Endothelial cell (in vitro differentiated cells): ENCODE data around the gene CKS1B. TPM values are rescaled to one million over a fixed set of nuclear protein-coding genes. Genes with fewer than 3 reads are reported as not detected.

Source experiments
- DNase-seq: peaks from one replicate; pipeline ENCODE4 v3.0.0; 2021; ENCODE audit warnings: low spot score
- H3K27ac Mint-ChIP-seq: one replicate; pipeline ENCODE4 v1.8.0; 2021; ENCODE audit warnings: mixed read lengths, inconsistent platforms; ENCODE audit not compliant: unreplicated experiment
- H3K27me3 Mint-ChIP-seq: one replicate; pipeline ENCODE4 v1.8.0; 2021; ENCODE audit warnings: mild to moderate bottlenecking, moderate library complexity, mixed read lengths, inconsistent platforms; ENCODE audit not compliant: unreplicated experiment
- H3K36me3 Mint-ChIP-seq: one replicate; pipeline ENCODE4 v1.8.0; 2021; ENCODE audit warnings: mild to moderate bottlenecking, low read depth, mixed read lengths, inconsistent platforms; ENCODE audit not compliant: unreplicated experiment
- H3K4me1 Mint-ChIP-seq: one replicate; pipeline ENCODE4 v1.8.0; 2021; ENCODE audit warnings: mild to moderate bottlenecking, mixed read lengths, inconsistent platforms; ENCODE audit not compliant: unreplicated experiment
- H3K4me3 Mint-ChIP-seq: one replicate; pipeline ENCODE4 v1.8.0; 2021; ENCODE audit warnings: mild to moderate bottlenecking, mixed read lengths, inconsistent platforms; ENCODE audit not compliant: unreplicated experiment
- H3K9me3 Mint-ChIP-seq: one replicate; pipeline ENCODE4 v1.8.0; 2021; ENCODE audit warnings: mixed read lengths, inconsistent platforms; ENCODE audit not compliant: unreplicated experiment
- CTCF ChIP-seq: fragments of 200-600 bp; sonication (generic); IDR thresholded peaks from one replicate; pipeline ENCODE4 v1.5.0; 2021; ENCODE audit warnings: antibody characterized with exemption; ENCODE audit not compliant: unreplicated experiment
- total RNA-seq: library from RNA; stranded (reverse); fragmentation: NEBNext Ultra II Directional; extraction: Animal tissue kit (Norgen Biotek cat#: 25700); gene quantifications from one replicate; pipeline ENCODE4 v1.2.1, GENCODE V29; 2021; ENCODE audit not compliant: unreplicated experiment

Gene CKS1B
- total RNA-seq, 1 donor from 2014 or later = 48.3 TPM

- no peak for DNase-seq
- Mint-ChIP-seq H3K9me3 (no peaks in the 10 kb centered on the region), H3K4me3 (no peak overlapping the region), H3K36me3 (peaks cover 35% of the 10 kb centered on the region), H3K27ac (no peak overlapping the region), H3K27me3 (peaks cover 35% of the 10 kb centered on the region), H3K4me1 (peaks cover 47% of the 10 kb centered on the region)
- no peak for TF ChIP-seq CTCF
Observed at GRCh38 chr1:154972213-154972516, 2.3 kb upstream of the CKS1B start.

- DNase-seq = peak; percentile 79
- no peak for TF ChIP-seq CTCF
- Mint-ChIP-seq H3K27ac (no peak overlapping the region), H3K27me3 (peaks cover 33% of the 10 kb centered on the region), H3K9me3 (no peaks in the 10 kb centered on the region), H3K4me1 (peaks cover 41% of the 10 kb centered on the region), H3K4me3 (no peak overlapping the region), H3K36me3 (peaks cover 31% of the 10 kb centered on the region)
Observed at GRCh38 chr1:154972517-154973343, 1.8 kb upstream of the CKS1B start.

DNA sequence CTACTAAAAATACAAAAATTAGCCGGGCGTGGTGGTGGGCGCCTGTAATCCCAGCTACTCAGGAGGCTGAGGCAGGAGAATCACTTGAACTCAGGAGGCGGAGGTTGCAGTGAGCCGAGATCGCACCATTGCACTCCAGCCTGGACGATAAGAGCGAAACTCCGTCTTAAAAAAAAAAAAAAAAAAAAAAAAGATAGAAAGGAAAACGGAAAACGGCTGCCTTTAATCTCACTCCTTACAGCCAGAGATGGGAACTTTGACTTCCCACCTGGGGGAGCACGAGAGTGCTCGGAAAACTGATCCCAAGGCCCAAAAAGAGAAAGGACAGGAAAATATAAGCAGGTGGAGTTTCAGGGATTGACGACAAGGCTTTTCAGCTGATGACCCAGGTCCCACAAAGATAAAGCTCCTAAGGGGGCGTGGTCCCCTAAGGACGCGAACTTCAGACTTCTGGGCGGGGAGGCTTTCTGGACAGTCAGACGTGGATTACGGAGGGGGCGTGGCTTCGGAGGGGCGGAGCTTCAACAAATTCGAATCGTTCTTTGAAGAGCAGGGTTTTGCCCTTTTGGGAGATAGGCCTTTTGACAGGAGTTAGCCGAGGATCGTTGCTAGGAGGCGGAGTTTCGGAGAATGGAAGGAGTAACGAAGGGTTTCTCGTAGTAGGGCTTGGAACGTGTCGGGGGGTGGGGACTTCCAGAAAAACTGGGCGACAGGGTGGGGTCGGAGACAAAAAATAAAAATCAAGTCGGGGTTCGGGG, 958 bp upstream of the CKS1B start:
- H3K4me1 Mint-ChIP-seq = peaks cover 33% of the 10 kb centered on the region
- H3K27ac Mint-ChIP-seq = no peak overlapping the region
- no peak for TF ChIP-seq CTCF
- no peaks in the 10 kb centered on the region for H3K9me3 Mint-ChIP-seq
- peaks cover 27% of the 10 kb centered on the region for H3K27me3 Mint-ChIP-seq
- no peak overlapping the region for H3K4me3 Mint-ChIP-seq
- peaks cover 24% of the 10 kb centered on the region for H3K36me3 Mint-ChIP-seq
- peak; percentile 94 for DNase-seq

GRCh38 chr1:154974808-154975408, 427 bp downstream of the CKS1B start:
- Mint-ChIP-seq H3K27me3 (peaks cover 18% of the 10 kb centered on the region), H3K4me3 (no peak overlapping the region), H3K36me3 (peaks cover 18% of the 10 kb centered on the region), H3K27ac (no peak overlapping the region), H3K9me3 (no peaks in the 10 kb centered on the region), H3K4me1 (peaks cover 21% of the 10 kb centered on the region)
- no peak for TF ChIP-seq CTCF
- DNase-seq = peak; percentile 93
